Measurements from ENCODE around the gene GHRL. TPM values are rescaled to one million over a fixed set of nuclear protein-coding genes. Genes with fewer than 3 reads are reported as not detected.

GHRL gene
- total RNA-seq, 1 experiment from 2014 or later: not detected

DNA sequence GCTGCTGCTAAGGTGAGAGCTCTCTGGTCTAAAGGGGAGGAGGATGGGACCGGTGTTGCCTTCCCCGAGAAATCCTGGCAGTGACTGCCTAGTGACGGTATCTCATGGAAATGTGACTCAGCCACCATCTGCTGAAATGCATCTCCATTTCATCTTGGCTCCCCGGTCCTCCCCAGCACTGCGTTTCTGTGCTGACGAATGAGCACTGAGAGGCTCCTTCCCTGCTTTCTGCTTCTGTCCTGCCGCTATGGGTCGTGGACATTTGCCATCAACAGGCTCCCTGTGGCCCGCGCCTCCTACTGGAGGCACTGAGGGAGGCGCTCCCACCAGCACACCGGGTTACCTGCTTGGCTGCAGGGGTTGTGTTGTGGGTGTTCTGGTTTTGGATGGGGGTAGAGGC lies 41.7 kb upstream of the GHRL start:
- DNase-seq: no peak
- no peaks in the 10 kb centered on the region; the same call in none of the 2 replicates for H3K27me3 ChIP-seq (replicated peaks; ENCODE audit: control insufficient read depth, insufficient read depth, low read length)
- H3K9me3 Mint-ChIP-seq (ENCODE audit: unreplicated experiment): no peaks in the 10 kb centered on the region
- H3K9me3 ChIP-seq: no peaks in the 10 kb centered on the region
- H3K27me3 Mint-ChIP-seq (ENCODE audit: insufficient read depth, unreplicated experiment): peaks cover 11% of the 10 kb centered on the region
- POLR2A ChIA-PET: interaction anchor here (0.6 kb wide), 1 partner anchor 1173 kb away, joined by 3 read pairs; no protein-coding TSS in a partner anchor
- H3K36me3 ChIP-seq (ENCODE audit: control insufficient read depth, insufficient read depth, low read length): no peaks in the 10 kb centered on the region
- BruUV-seq (replicated peaks): no TSS peak
- no peak overlapping the region for H3K27ac Mint-ChIP-seq (ENCODE audit: unreplicated experiment)
- intact Hi-C loops (cut with micrococcal nuclease; ENCODE audit: unreplicated experiment): no loop called here
- H3K4me1 ChIP-seq: 0 out of 2 replicates have a peak, but pooled peaks cover 3% of the 10 kb centered on the region
- no peak overlapping the region for H3K4me3 Mint-ChIP-seq (ENCODE audit: unreplicated experiment)
- peak; percentile 29 to 31 for TF ChIP-seq CTCF (IDR thresholded peaks at IDR 0.05; ENCODE audit: insufficient read depth in 1 of 2, low read depth in 1 of 2, low read length in 1 of 2, severe bottlenecking in 1 of 2, unreplicated experiment in 1 of 2)
- no peaks in the 10 kb centered on the region for H3K36me3 Mint-ChIP-seq (ENCODE audit: insufficient read depth, unreplicated experiment)
- no peaks in the 10 kb centered on the region for H3K4me1 Mint-ChIP-seq (ENCODE audit: low read depth, unreplicated experiment)
- no peak overlapping the region for H3K4me3 ChIP-seq (ENCODE audit: low read depth, low read length)
- CTCF ChIA-PET: no interaction called here

DNA sequence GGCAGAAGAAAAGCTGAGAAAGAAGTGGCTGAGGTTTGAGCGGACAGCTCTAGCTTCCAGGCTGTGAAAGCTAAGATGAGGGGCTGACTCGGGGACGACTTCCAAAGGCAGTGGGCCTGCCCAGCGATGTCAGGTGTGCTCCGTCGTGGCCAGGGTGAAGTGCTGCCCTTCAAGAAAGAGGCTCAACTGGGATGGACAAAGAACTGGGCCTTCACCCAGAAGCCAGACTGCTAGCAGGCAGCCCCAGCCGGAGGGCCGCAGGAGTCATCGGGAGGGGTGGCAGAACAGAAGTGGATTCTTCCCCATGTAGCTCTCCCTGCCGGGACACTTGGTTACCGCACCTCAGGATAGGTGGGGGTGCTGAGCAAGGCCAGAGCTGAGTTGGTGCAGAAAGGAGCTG lies 41.3 kb upstream of the GHRL start:
- no peak for DNase-seq
- ChIA-PET POLR2A (interaction anchor here (0.6 kb wide), 1 partner anchor 1174 kb away, joined by 3 read pairs; no protein-coding TSS in a partner anchor), CTCF (no interaction called here)
- intact Hi-C loops (cut with micrococcal nuclease; ENCODE audit: unreplicated experiment): no loop called here
- Histone ChIP-seq H3K4me1 (0 out of 2 replicates have a peak, but pooled peaks cover 3% of the 10 kb centered on the region), H3K36me3 (ENCODE audit: control insufficient read depth, insufficient read depth, low read length) (no peaks in the 10 kb centered on the region), H3K9me3 (no peaks in the 10 kb centered on the region), H3K4me3 (ENCODE audit: low read depth, low read length) (no peak overlapping the region), H3K27me3 (replicated peaks; ENCODE audit: control insufficient read depth, insufficient read depth, low read length) (no peaks in the 10 kb centered on the region; the same call in none of the 2 replicates)
- Mint-ChIP-seq H3K27ac (ENCODE audit: unreplicated experiment) (no peak overlapping the region), H3K9me3 (ENCODE audit: unreplicated experiment) (no peaks in the 10 kb centered on the region), H3K36me3 (ENCODE audit: insufficient read depth, unreplicated experiment) (no peaks in the 10 kb centered on the region), H3K4me1 (ENCODE audit: low read depth, unreplicated experiment) (no peaks in the 10 kb centered on the region), H3K27me3 (ENCODE audit: insufficient read depth, unreplicated experiment) (peaks cover 15% of the 10 kb centered on the region), H3K4me3 (ENCODE audit: unreplicated experiment) (no peak overlapping the region)
- BruUV-seq (replicated peaks): no TSS peak
- no peak for TF ChIP-seq CTCF (IDR thresholded peaks at IDR 0.05; ENCODE audit: insufficient read depth in 1 of 2, low read depth in 1 of 2, low read length in 1 of 2, severe bottlenecking in 1 of 2, unreplicated experiment in 1 of 2)

DNA sequence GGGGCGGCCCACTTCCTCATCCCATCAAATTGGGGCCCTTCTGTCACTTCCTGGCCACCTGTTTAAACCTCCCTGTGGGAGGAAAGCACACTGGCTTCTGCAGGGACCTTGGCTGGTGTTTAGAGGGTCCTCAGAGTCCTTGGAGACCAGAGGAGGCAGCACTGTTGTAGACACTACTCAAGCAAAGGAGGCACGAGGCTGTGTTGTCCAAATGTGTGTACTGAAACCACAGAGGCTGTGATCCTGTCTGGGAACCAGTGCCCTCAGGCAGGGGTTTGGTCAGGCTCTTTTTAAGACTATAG lies 40.6 kb upstream of the GHRL start:
- TF ChIP-seq CTCF (IDR thresholded peaks at IDR 0.05; ENCODE audit: insufficient read depth in 1 of 2, low read depth in 1 of 2, low read length in 1 of 2, severe bottlenecking in 1 of 2, unreplicated experiment in 1 of 2): no peak
- DNase-seq: no peak
- BruUV-seq (replicated peaks): no TSS peak
- no peak overlapping the region for H3K27ac Mint-ChIP-seq (ENCODE audit: unreplicated experiment)
- ChIA-PET CTCF (no interaction called here), POLR2A (no interaction called here)
- H3K36me3 Mint-ChIP-seq (ENCODE audit: insufficient read depth, unreplicated experiment): no peaks in the 10 kb centered on the region
- no peaks in the 10 kb centered on the region for H3K9me3 Mint-ChIP-seq (ENCODE audit: unreplicated experiment)
- Histone ChIP-seq H3K4me3 (ENCODE audit: low read depth, low read length) (no peak overlapping the region), H3K9me3 (no peaks in the 10 kb centered on the region), H3K27me3 (replicated peaks; ENCODE audit: control insufficient read depth, insufficient read depth, low read length) (no peaks in the 10 kb centered on the region; the same call in none of the 2 replicates), H3K36me3 (ENCODE audit: control insufficient read depth, insufficient read depth, low read length) (no peaks in the 10 kb centered on the region), H3K4me1 (0 out of 2 replicates have a peak, but pooled peaks cover 3% of the 10 kb centered on the region)
- no peak overlapping the region for H3K4me3 Mint-ChIP-seq (ENCODE audit: unreplicated experiment)
- no peaks in the 10 kb centered on the region for H3K4me1 Mint-ChIP-seq (ENCODE audit: low read depth, unreplicated experiment)
- intact Hi-C loops (cut with micrococcal nuclease; ENCODE audit: unreplicated experiment): no loop called here
- peaks cover 15% of the 10 kb centered on the region for H3K27me3 Mint-ChIP-seq (ENCODE audit: insufficient read depth, unreplicated experiment)

Measured in Caco-2 (cell line).